Astrocyte (in vitro differentiated cells and primary cell): Measurements from ENCODE around the gene HOXB6. TPM values are rescaled to one million over a fixed set of nuclear protein-coding genes. Genes with fewer than 3 reads are reported as not detected.

Experiments
- DNase-seq: peaks from one replicate; pipeline ENCODE4 v3.0.0-alpha.2; 2010; ENCODE audit warnings: low read depth
- FAIRE-seq: peaks from 2 replicates; lab custom pipeline; 2011; peaks lifted over from hg19 to GRCh38; lab: Jason Lieb, UNC
- H2AFZ ChIP-seq: 2 replicates; pipeline ENCODE4 v1.6.0; 2012; ENCODE audit warnings: low read depth, low read length, inconsistent platforms
- H3K27ac ChIP-seq: 2 replicates; pipeline ENCODE4 v1.5.1; 2011; ENCODE audit warnings: low read depth, low read length, inconsistent platforms
- H3K27me3 ChIP-seq: 2 replicates; pipeline ENCODE4 v1.6.0; 2011; ENCODE audit warnings: low read length, inconsistent platforms; ENCODE audit not compliant: insufficient read depth
- H3K36me3 ChIP-seq: 2 replicates; pipeline ENCODE4 v1.5.1; 2011; ENCODE audit warnings: low read length, inconsistent platforms; ENCODE audit not compliant: insufficient read depth
- H3K4me1 ChIP-seq: 2 replicates; pipeline ENCODE4 v1.5.1; 2011; ENCODE audit warnings: low read length, inconsistent platforms; ENCODE audit not compliant: insufficient read depth
- H3K4me2 ChIP-seq: 2 replicates; pipeline ENCODE4 v1.6.0; 2012; ENCODE audit warnings: low read length, inconsistent platforms
- H3K4me3 ChIP-seq: 2 replicates; pipeline ENCODE4 v1.5.1; 2011; ENCODE audit warnings: low read depth, mild to moderate bottlenecking, low read length, inconsistent platforms; ENCODE audit not compliant: insufficient read depth
- H3K79me2 ChIP-seq: 2 replicates; pipeline ENCODE4 v1.6.0; 2012; ENCODE audit warnings: mild to moderate bottlenecking, low read length, inconsistent platforms; ENCODE audit not compliant: insufficient read depth
- H3K9ac ChIP-seq: 2 replicates; pipeline ENCODE4 v1.6.0; 2012; ENCODE audit warnings: mild to moderate bottlenecking, low read length, inconsistent platforms
- H3K9me3 ChIP-seq: 2 replicates; pipeline ENCODE4 v1.5.1; 2012; ENCODE audit warnings: low read depth, mild to moderate bottlenecking, low read length, inconsistent platforms; ENCODE audit not compliant: insufficient read depth
- H4K20me1 ChIP-seq: 2 replicates; pipeline ENCODE4 v1.6.0; 2012; ENCODE audit warnings: low read length, inconsistent platforms; ENCODE audit not compliant: insufficient read depth
- H3K27ac Mint-ChIP-seq: one replicate; pipeline ENCODE4 v1.8.0; 2021; ENCODE audit warnings: mild to moderate bottlenecking, mixed read lengths; ENCODE audit not compliant: unreplicated experiment
- H3K27me3 Mint-ChIP-seq: one replicate; pipeline ENCODE4 v1.8.0; 2021; ENCODE audit warnings: low read depth, mixed read lengths; ENCODE audit not compliant: unreplicated experiment
- H3K36me3 Mint-ChIP-seq: one replicate; pipeline ENCODE4 v1.8.0; 2021; ENCODE audit warnings: low read depth, mixed read lengths; ENCODE audit not compliant: unreplicated experiment
- H3K4me1 Mint-ChIP-seq: one replicate; pipeline ENCODE4 v1.8.0; 2021; ENCODE audit warnings: low read depth, mixed read lengths; ENCODE audit not compliant: unreplicated experiment
- H3K4me3 Mint-ChIP-seq: one replicate; pipeline ENCODE4 v1.8.0; 2021; ENCODE audit warnings: mild to moderate bottlenecking, moderate library complexity, mixed read lengths; ENCODE audit not compliant: unreplicated experiment
- H3K9me3 Mint-ChIP-seq: one replicate; pipeline ENCODE4 v1.8.0; 2021; ENCODE audit warnings: mild to moderate bottlenecking, mixed read lengths; ENCODE audit not compliant: unreplicated experiment
- EZH2 ChIP-seq: IDR thresholded peaks from 2 replicates; pipeline ENCODE4 v1.6.1; 2012; ENCODE audit warnings: mild to moderate bottlenecking, low read length, inconsistent platforms; ENCODE audit not compliant: insufficient read depth
- total RNA-seq: library from RNA; stranded (reverse); gene quantifications from 2 replicates; pipeline ENCODE4 v1.2.1, GENCODE V29; 2021
- TF ChIP-seq, protein P1 (sequence below): IDR thresholded peaks from 2 replicates; pipeline ENCODE4 v1.5.1; 2011; ENCODE audit warnings: low read depth, mild to moderate bottlenecking, inconsistent platforms, low read length, moderate library complexity; ENCODE audit not compliant: insufficient read depth

Gene HOXB6
- total RNA-seq, 1 donor from 2014 or later = not detected

DNA sequence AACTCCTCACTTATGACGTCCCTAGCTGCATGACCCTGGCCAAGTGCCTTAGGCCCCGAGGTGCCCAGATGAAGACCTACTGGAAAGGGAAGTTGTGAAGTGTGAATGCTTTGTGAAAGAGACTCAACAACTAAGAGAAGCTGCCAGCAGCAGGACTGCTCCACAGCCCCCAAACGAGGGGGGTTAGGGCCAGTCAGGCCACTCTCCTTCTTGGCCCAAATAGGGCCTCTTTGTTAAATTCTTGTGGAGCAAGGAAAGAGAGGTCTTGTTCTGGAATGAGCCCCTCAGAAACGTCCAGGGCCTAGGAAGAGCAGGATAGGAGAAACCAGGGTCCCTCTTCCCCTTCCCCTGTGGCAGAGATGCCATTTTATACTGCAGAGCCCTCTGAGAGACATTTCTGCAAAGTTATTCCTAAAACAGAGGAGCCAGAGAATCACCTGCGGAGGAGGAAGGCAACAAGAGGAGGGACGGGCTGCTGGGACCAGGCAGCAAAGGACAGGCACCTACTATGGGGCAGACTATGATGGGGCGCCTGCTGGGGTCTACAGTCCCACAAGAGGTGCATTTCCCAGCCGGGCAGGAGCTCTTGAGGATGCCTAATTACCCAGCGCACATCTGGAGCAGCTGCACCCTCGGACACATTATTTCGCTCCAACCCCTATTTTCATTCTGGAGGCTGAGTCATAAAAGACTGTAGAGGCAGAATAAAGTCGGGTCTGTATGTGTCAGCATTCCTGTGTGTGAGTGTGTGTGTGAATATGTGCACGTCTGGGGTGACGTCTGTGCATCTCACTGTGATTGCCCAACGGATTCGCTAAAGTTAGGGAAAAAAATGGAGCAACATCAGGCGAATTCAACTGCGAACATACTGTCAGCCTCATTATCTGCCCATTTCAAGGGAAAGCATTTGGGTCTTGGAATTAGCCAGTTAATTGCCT is 32.8 kb upstream of the HOXB6 start:
- Mint-ChIP-seq H3K36me3 (peaks cover 6% of the 10 kb centered on the region), H3K4me1 (peaks cover 5% of the 10 kb centered on the region), H3K27ac (peak overlapping the region; percentile 4), H3K9me3 (peaks cover 14% of the 10 kb centered on the region), H3K27me3 (peaks cover 95% of the 10 kb centered on the region), H3K4me3 (no peak overlapping the region)
- Histone ChIP-seq H3K27ac (no peak overlapping the region), H3K27me3 (peaks cover 99% of the 10 kb centered on the region), H3K4me1 (peaks cover 3% of the 10 kb centered on the region), H3K36me3 (no peaks in the 10 kb centered on the region), H3K9me3 (peaks cover 12% of the 10 kb centered on the region), H4K20me1 (peaks cover 6% of the 10 kb centered on the region), H3K4me2 (no peak overlapping the region), H2AFZ (no peak overlapping the region), H3K79me2 (no peaks in the 10 kb centered on the region), H3K4me3 (no peak overlapping the region), H3K9ac (no peak overlapping the region)
- TF ChIP-seq, protein P1, sequence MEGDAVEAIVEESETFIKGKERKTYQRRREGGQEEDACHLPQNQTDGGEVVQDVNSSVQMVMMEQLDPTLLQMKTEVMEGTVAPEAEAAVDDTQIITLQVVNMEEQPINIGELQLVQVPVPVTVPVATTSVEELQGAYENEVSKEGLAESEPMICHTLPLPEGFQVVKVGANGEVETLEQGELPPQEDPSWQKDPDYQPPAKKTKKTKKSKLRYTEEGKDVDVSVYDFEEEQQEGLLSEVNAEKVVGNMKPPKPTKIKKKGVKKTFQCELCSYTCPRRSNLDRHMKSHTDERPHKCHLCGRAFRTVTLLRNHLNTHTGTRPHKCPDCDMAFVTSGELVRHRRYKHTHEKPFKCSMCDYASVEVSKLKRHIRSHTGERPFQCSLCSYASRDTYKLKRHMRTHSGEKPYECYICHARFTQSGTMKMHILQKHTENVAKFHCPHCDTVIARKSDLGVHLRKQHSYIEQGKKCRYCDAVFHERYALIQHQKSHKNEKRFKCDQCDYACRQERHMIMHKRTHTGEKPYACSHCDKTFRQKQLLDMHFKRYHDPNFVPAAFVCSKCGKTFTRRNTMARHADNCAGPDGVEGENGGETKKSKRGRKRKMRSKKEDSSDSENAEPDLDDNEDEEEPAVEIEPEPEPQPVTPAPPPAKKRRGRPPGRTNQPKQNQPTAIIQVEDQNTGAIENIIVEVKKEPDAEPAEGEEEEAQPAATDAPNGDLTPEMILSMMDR = no peak
- TF ChIP-seq EZH2 = peak; percentile 21
- FAIRE-seq (peak; percentile 87), DNase-seq (peak; percentile 58)

DNA sequence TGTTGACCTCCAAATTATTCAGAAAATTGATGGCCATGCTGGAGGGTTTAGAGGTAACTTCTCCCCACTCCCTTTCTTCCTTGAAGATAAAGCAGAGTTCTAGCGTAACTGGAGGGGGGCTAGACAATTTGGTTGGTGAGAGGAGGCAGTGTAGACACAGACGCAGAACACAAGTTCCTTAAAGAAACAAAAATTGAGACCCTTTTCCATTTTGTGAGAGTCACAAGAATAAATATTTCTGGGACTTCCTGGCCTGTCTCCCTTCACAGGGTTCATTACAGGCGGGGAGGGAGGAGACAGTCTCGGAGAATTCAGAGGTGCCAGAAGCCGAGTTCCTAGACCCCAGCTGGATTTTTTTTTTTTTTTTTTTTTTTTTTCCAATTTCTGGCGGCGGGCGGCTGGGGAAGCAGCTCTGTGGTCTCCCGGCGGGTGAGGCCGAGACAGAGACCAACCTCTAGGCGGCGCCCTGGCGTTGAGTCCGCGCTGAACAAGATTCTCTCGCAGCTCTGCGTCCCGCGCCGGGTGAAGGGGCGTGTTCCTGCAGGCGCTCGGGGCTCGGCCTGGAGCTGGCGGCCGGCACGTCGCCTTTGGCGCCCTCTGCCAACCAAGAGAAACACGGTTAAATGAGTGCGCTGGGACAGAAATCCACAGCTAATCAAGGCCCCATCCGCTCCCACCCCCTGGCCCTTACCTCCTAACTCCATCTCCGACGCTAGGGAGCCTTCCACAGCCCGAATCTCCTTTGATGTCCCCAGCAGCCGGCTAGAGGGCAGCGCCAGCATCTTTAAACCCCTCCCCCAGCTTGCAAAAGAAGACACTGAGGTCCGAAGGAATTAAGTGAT is 31.6 kb upstream of the HOXB6 start:
- H3K27ac Mint-ChIP-seq = peak overlapping the region; percentile 69
- H3K4me1 Mint-ChIP-seq = peaks cover 5% of the 10 kb centered on the region
- no peak for DNase-seq
- H3K27me3 Mint-ChIP-seq = peaks cover 96% of the 10 kb centered on the region
- no peak overlapping the region for H2AFZ ChIP-seq
- H3K9me3 Mint-ChIP-seq = peaks cover 10% of the 10 kb centered on the region
- peaks cover 6% of the 10 kb centered on the region for H3K36me3 Mint-ChIP-seq
- H3K9me3 ChIP-seq = peaks cover 9% of the 10 kb centered on the region
- H3K79me2 ChIP-seq = no peaks in the 10 kb centered on the region
- H3K4me3 Mint-ChIP-seq = no peak overlapping the region
- FAIRE-seq = no peak
- no peak overlapping the region for H3K4me3 ChIP-seq
- peak overlapping the region; percentile 22 for H3K4me2 ChIP-seq
- peaks cover 99% of the 10 kb centered on the region for H3K27me3 ChIP-seq
- TF ChIP-seq, protein P1 = peak; percentile 27
- TF ChIP-seq EZH2 = peak; percentile 81
- no peak overlapping the region for H3K9ac ChIP-seq
- H3K4me1 ChIP-seq = peaks cover 3% of the 10 kb centered on the region
- peaks cover 6% of the 10 kb centered on the region for H4K20me1 ChIP-seq
- H3K27ac ChIP-seq = no peak overlapping the region
- no peaks in the 10 kb centered on the region for H3K36me3 ChIP-seq
